Astrocyte (in vitro differentiated cells and primary cell): Measurements from ENCODE around the gene HES6. TPM values are rescaled to one million over a fixed set of nuclear protein-coding genes. Genes with fewer than 3 reads are reported as not detected.

Experiments
- DNase-seq: peaks from one replicate; pipeline ENCODE4 v3.0.0-alpha.2; 2010; ENCODE audit warnings: low read depth
- FAIRE-seq: peaks from 2 replicates; lab custom pipeline; 2011; peaks lifted over from hg19 to GRCh38; lab: Jason Lieb, UNC
- H2AFZ ChIP-seq: 2 replicates; pipeline ENCODE4 v1.6.0; 2012; ENCODE audit warnings: low read depth, low read length, inconsistent platforms
- H3K27ac ChIP-seq: 2 replicates; pipeline ENCODE4 v1.5.1; 2011; ENCODE audit warnings: low read depth, low read length, inconsistent platforms
- H3K27me3 ChIP-seq: 2 replicates; pipeline ENCODE4 v1.6.0; 2011; ENCODE audit warnings: low read length, inconsistent platforms; ENCODE audit not compliant: insufficient read depth
- H3K36me3 ChIP-seq: 2 replicates; pipeline ENCODE4 v1.5.1; 2011; ENCODE audit warnings: low read length, inconsistent platforms; ENCODE audit not compliant: insufficient read depth
- H3K4me1 ChIP-seq: 2 replicates; pipeline ENCODE4 v1.5.1; 2011; ENCODE audit warnings: low read length, inconsistent platforms; ENCODE audit not compliant: insufficient read depth
- H3K4me2 ChIP-seq: 2 replicates; pipeline ENCODE4 v1.6.0; 2012; ENCODE audit warnings: low read length, inconsistent platforms
- H3K4me3 ChIP-seq: 2 replicates; pipeline ENCODE4 v1.5.1; 2011; ENCODE audit warnings: low read depth, mild to moderate bottlenecking, low read length, inconsistent platforms; ENCODE audit not compliant: insufficient read depth
- H3K79me2 ChIP-seq: 2 replicates; pipeline ENCODE4 v1.6.0; 2012; ENCODE audit warnings: mild to moderate bottlenecking, low read length, inconsistent platforms; ENCODE audit not compliant: insufficient read depth
- H3K9ac ChIP-seq: 2 replicates; pipeline ENCODE4 v1.6.0; 2012; ENCODE audit warnings: mild to moderate bottlenecking, low read length, inconsistent platforms
- H3K9me3 ChIP-seq: 2 replicates; pipeline ENCODE4 v1.5.1; 2012; ENCODE audit warnings: low read depth, mild to moderate bottlenecking, low read length, inconsistent platforms; ENCODE audit not compliant: insufficient read depth
- H4K20me1 ChIP-seq: 2 replicates; pipeline ENCODE4 v1.6.0; 2012; ENCODE audit warnings: low read length, inconsistent platforms; ENCODE audit not compliant: insufficient read depth
- H3K27ac Mint-ChIP-seq: one replicate; pipeline ENCODE4 v1.8.0; 2021; ENCODE audit warnings: mild to moderate bottlenecking, mixed read lengths; ENCODE audit not compliant: unreplicated experiment
- H3K27me3 Mint-ChIP-seq: one replicate; pipeline ENCODE4 v1.8.0; 2021; ENCODE audit warnings: low read depth, mixed read lengths; ENCODE audit not compliant: unreplicated experiment
- H3K36me3 Mint-ChIP-seq: one replicate; pipeline ENCODE4 v1.8.0; 2021; ENCODE audit warnings: low read depth, mixed read lengths; ENCODE audit not compliant: unreplicated experiment
- H3K4me1 Mint-ChIP-seq: one replicate; pipeline ENCODE4 v1.8.0; 2021; ENCODE audit warnings: low read depth, mixed read lengths; ENCODE audit not compliant: unreplicated experiment
- H3K4me3 Mint-ChIP-seq: one replicate; pipeline ENCODE4 v1.8.0; 2021; ENCODE audit warnings: mild to moderate bottlenecking, moderate library complexity, mixed read lengths; ENCODE audit not compliant: unreplicated experiment
- H3K9me3 Mint-ChIP-seq: one replicate; pipeline ENCODE4 v1.8.0; 2021; ENCODE audit warnings: mild to moderate bottlenecking, mixed read lengths; ENCODE audit not compliant: unreplicated experiment
- EZH2 ChIP-seq: IDR thresholded peaks from 2 replicates; pipeline ENCODE4 v1.6.1; 2012; ENCODE audit warnings: mild to moderate bottlenecking, low read length, inconsistent platforms; ENCODE audit not compliant: insufficient read depth
- total RNA-seq: library from RNA; stranded (reverse); gene quantifications from 2 replicates; pipeline ENCODE4 v1.2.1, GENCODE V29; 2021
- TF ChIP-seq, protein P1 (sequence below): IDR thresholded peaks from 2 replicates; pipeline ENCODE4 v1.5.1; 2011; ENCODE audit warnings: low read depth, mild to moderate bottlenecking, inconsistent platforms, low read length, moderate library complexity; ENCODE audit not compliant: insufficient read depth

The HES6 gene
- total RNA-seq, 1 donor from 2014 or later: 3.0 TPM

DNA sequence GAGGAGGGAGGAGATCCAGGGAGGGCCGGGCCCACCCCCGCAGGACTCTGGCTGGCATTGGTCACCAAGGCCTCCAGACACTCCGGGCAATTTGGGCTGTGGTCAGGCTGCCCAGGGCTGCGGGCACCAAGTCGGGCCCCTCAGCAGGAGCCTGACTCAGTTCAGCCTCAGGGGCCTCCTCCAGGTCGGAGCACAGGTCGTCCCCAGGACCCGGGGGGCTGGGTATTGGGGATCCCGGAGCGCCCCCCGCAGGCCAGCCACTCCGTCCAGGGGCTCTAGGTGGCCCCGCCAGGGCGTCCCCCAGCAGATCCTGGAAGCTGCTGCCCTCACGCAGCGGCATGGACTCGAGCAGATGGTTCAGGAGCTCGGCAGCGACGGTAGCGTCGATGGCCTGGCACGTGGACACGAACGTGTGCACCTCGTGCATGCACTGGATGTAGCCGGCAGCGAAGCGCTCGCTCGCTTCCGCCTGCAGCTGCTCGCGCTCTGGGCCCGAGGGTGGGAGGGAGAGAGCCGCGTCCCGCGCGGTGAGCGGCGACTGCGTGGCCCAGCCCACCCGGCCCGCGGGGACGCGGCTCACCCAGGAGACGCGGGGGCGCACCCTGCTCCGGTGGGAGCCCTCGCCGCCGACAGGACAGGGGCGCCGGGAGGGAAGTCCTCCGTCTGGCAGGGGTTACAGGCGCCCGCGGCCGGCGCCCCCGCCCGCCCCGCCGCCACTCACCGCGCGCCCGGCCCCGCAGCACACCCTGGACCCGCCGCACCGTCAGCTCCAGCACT is 884 bp downstream of the HES6 start:
- FAIRE-seq (no peak), DNase-seq (no peak)
- no peaks in the 10 kb centered on the region for H3K36me3 ChIP-seq
- Mint-ChIP-seq H3K4me1 (peaks cover 8% of the 10 kb centered on the region), H3K36me3 (peaks cover 2% of the 10 kb centered on the region), H3K27me3 (peaks cover 35% of the 10 kb centered on the region), H3K4me3 (no peak overlapping the region), H3K9me3 (peaks cover 4% of the 10 kb centered on the region), H3K27ac (no peak overlapping the region)
- peaks cover 13% of the 10 kb centered on the region for H3K27me3 ChIP-seq
- H3K9ac ChIP-seq: no peak overlapping the region
- H4K20me1 ChIP-seq: no peaks in the 10 kb centered on the region
- H3K4me2 ChIP-seq: peak overlapping the region; percentile 46
- no peak overlapping the region for H3K4me3 ChIP-seq
- H2AFZ ChIP-seq: peak overlapping the region; percentile 52
- no peaks in the 10 kb centered on the region for H3K4me1 ChIP-seq
- no peaks in the 10 kb centered on the region for H3K79me2 ChIP-seq
- H3K27ac ChIP-seq: no peak overlapping the region
- H3K9me3 ChIP-seq: peaks cover 5% of the 10 kb centered on the region
- peak; percentile 95 for TF ChIP-seq EZH2
- TF ChIP-seq, protein P1, sequence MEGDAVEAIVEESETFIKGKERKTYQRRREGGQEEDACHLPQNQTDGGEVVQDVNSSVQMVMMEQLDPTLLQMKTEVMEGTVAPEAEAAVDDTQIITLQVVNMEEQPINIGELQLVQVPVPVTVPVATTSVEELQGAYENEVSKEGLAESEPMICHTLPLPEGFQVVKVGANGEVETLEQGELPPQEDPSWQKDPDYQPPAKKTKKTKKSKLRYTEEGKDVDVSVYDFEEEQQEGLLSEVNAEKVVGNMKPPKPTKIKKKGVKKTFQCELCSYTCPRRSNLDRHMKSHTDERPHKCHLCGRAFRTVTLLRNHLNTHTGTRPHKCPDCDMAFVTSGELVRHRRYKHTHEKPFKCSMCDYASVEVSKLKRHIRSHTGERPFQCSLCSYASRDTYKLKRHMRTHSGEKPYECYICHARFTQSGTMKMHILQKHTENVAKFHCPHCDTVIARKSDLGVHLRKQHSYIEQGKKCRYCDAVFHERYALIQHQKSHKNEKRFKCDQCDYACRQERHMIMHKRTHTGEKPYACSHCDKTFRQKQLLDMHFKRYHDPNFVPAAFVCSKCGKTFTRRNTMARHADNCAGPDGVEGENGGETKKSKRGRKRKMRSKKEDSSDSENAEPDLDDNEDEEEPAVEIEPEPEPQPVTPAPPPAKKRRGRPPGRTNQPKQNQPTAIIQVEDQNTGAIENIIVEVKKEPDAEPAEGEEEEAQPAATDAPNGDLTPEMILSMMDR: no peak

DNA sequence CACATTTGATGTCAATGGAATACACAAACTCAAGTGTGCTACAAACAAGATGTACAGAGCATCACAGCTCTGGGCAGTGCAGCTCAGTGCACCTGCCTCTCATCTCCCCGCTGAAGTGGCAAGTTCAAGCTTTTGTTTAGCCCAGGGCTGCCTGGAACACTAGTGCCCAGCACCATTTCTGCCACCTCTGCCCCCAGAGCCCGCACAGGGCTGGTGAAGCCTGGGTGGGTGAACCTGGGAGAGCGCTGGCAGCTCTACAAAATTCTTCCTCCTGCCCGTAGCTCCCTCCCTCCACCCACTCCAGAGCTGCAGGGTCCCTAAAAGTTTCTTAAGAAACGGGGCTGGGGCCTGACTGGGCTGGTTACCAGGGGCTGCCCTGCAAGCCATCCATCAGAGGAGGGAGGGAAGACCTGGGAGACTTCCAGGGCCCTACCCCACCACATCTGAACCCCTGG is 1.5 kb downstream of the HES6 start:
- H3K27me3 Mint-ChIP-seq: peaks cover 39% of the 10 kb centered on the region
- no peaks in the 10 kb centered on the region for H3K4me1 ChIP-seq
- H3K4me3 Mint-ChIP-seq: peak overlapping the region; percentile 64
- no peak overlapping the region for H3K27ac ChIP-seq
- peaks cover 4% of the 10 kb centered on the region for H3K9me3 Mint-ChIP-seq
- H3K27ac Mint-ChIP-seq: no peak overlapping the region
- DNase-seq (no peak), FAIRE-seq (no peak)
- H3K9ac ChIP-seq: no peak overlapping the region
- TF ChIP-seq, protein P1: no peak
- TF ChIP-seq EZH2: no peak
- no peaks in the 10 kb centered on the region for H4K20me1 ChIP-seq
- H3K36me3 ChIP-seq: no peaks in the 10 kb centered on the region
- H2AFZ ChIP-seq: no peak overlapping the region
- no peak overlapping the region for H3K4me2 ChIP-seq
- H3K79me2 ChIP-seq: no peaks in the 10 kb centered on the region
- H3K4me1 Mint-ChIP-seq: peaks cover 8% of the 10 kb centered on the region
- H3K9me3 ChIP-seq: peaks cover 5% of the 10 kb centered on the region
- H3K27me3 ChIP-seq: peaks cover 13% of the 10 kb centered on the region
- H3K36me3 Mint-ChIP-seq: peaks cover 2% of the 10 kb centered on the region
- H3K4me3 ChIP-seq: no peak overlapping the region
